Spleen (tissue), 11 donors: ENCODE measurements around the gene HERPUD1. TPM values are rescaled to one million over a fixed set of nuclear protein-coding genes. Genes with fewer than 3 reads are reported as not detected.

ENCODE experiments used
- DNase-seq: peaks from one replicate; pipeline ENCODE4 v3.0.0-alpha.2; 2020
- H3K27ac ChIP-seq, 8 donors: fragments of 200-600 bp; sonication (generic) in 7 of 8; 1 replicate in 4 of 8; 2 replicates in 4 of 8; pipeline versions ENCODE4 v1.5.0 to v1.8.0; 2016 to 2021; ENCODE audit warnings: inconsistent platforms in 4 of 8, mild to moderate bottlenecking in 4 of 8, moderate library complexity in 1 of 8
- H3K27me3 ChIP-seq, 7 donors: fragments of 200-600 bp; sonication (generic) in 6 of 7; replicated peaks in 1 of 7; 1 replicate in 4 of 7; 2 replicates in 3 of 7; pipeline versions ENCODE4 v1.5.0 to v1.8.0; 2016 to 2021; ENCODE audit warnings: inconsistent platforms in 3 of 7, mild to moderate bottlenecking in 1 of 7
- H3K36me3 ChIP-seq, 6 donors: fragments of 200-600 bp; sonication (generic) in 5 of 6; 1 replicate in 4 of 6; 2 replicates in 2 of 6; pipeline versions ENCODE4 v1.5.0 to v1.8.0; 2016 to 2021; ENCODE audit warnings: inconsistent platforms in 2 of 6
- H3K4me1 ChIP-seq, 6 donors: fragments of 200-600 bp; sonication (generic) in 5 of 6; 1 replicate in 3 of 6; 2 replicates in 3 of 6; pipeline versions ENCODE4 v1.5.0 to v1.8.0; 2016 to 2021; ENCODE audit warnings: inconsistent platforms in 3 of 6
- H3K4me3 ChIP-seq, 8 donors: fragments of 200-600 bp; sonication (generic) in 7 of 8; 1 replicate in 4 of 8; 2 replicates in 4 of 8; pipeline versions ENCODE4 v1.5.0 to v1.8.0; 2016 to 2021; ENCODE audit warnings: inconsistent platforms in 4 of 8, mild to moderate bottlenecking in 4 of 8, moderate library complexity in 2 of 8
- H3K9me3 ChIP-seq, 8 donors: fragments of 200-600 bp; sonication (generic) in 7 of 8; 1 replicate in 4 of 8; 2 replicates in 4 of 8; pipeline versions ENCODE4 v1.5.0 to v1.8.0; 2016 to 2021; ENCODE audit warnings: inconsistent platforms in 4 of 8
- POLR2A ChIP-seq, 3 donors: fragments of 450-650 bp; IDR thresholded peaks; one replicate each; pipeline ENCODE4 v1.5.1; 2017; ENCODE audit warnings: antibody characterized with exemption in 3 of 3, mild to moderate bottlenecking in 1 of 3
- POLR2AphosphoS5 ChIP-seq, 3 donors: sonication (generic); formaldehyde crosslinking; IDR thresholded peaks; one replicate each; pipeline ENCODE4 v1.5.1; 2017; ENCODE audit warnings: antibody characterized with exemption in 3 of 3
- WGBS, 5 donors: extraction: QIAGEN DNeasy Blood & Tissue Kit in 3 of 5; methylation state at CpG; one replicate each; pipeline versions ENCODE4 v1.1.5 to v1.1.7; 2013 to 2018; 5-methylcytosine and 5-hydroxymethylcytosine counted together
- intact Hi-C: fragments of 100-400 bp; cut with DNase I; formaldehyde crosslinking; loops from one replicate; pipeline ENCODE4 v1.15.0; 2023; ENCODE audit warnings: low total_unique reads
- polyA plus RNA-seq, 3 donors: library from polyadenylated mRNA; stranded (reverse); fragments of 200-250 nt; gene quantifications; one replicate each; pipeline ENCODE4 v1.2.1, GENCODE V29; 2013
- total RNA-seq, 7 donors: library from RNA; depleted of rRNA in 3 of 7; stranded (reverse); fragments of >200 nt in 3 of 7; fragmentation: NEBNext Ultra II Directional in 4 of 7; extraction: Animal tissue kit (Norgen Biotek cat#: 25700) in 4 of 7; gene quantifications; one replicate each; pipeline versions ENCODE4 v1.1.0 to v1.2.1, GENCODE V29; 2016 to 2021
- TF ChIP-seq, protein P1 (sequence below), 11 experiments: fragments of 200-600 bp in 7 of 11; fragments of 450-650 bp in 4 of 11; sonication (generic) in 4 of 11; IDR thresholded peaks in 8 of 11; conservative IDR thresholded peaks in 3 of 11; 1 replicate in 7 of 11; 2 replicates in 4 of 11; pipeline versions ENCODE4 v1.4.0 to v1.8.0; 2016 to 2021; ENCODE audit warnings: antibody characterized with exemption in 11 of 11, inconsistent platforms in 4 of 11, mild to moderate bottlenecking in 1 of 11
- donor health status: healthy with polysubstance abuse.
- donor health status: DM: no; HTN: no; CAD: no; lungs with moderate emphysema.
- donor health status: DM: no; HTN: no; CAD: no.
- donor health status: Bipolar disorder and iron deficiency.
- donor health status: healthy.
- donor health status: DM: no; HTN: no; CAD: no.
- donor health status: DM: yes; HTN: yes; CAD: no.

The HERPUD1 gene
- total and polyA plus RNA-seq, 10 donors: 84.1 to 370 (median 193) TPM

DNA sequence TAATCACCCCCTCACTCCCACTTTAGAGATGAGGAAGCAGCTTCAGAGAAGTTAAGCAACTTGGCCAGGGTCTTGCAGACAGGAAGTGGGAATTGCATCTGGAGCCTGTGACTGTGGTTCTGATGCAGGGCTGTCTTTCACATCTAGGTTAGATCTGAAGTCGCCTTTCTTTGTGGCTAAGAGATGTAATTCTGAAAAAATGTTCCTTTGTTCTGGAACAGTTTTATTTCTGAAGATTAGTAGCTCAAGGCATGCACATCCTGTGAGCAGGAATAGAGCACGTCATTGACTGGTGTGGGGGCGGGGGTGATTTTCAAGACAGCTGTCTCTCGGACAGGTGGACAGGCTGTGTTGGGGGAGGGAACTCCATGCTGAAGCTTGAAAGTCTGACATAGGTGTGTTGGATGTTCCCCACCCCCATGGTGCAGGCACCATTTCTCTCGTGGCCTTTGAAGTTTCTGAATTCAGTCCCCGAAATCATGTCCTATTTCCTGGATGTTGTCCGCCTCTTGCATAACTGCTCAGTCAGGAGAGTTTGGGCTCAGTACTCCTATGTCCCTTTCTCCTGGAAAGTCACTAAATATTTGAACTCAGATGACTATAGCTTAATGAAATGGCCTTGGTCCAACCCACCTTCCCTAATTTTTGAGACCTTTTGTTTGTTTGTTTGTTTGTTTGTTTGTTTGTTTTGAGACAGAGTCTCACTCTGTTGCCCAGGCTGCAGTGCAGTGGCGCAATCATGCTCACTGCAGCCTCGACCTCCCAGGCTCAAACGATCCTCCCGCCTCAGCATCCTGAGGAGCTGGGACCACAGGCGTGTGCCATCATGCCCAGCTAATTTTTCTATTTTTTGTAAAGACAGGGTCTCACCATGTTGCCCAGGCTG, 21.0 kb upstream of the HERPUD1 start:
- Histone ChIP-seq H3K36me3 (no peaks in the 10 kb centered on the region), H3K27ac (peak overlapping the region; percentile 32 to 92 (median 76)), H3K4me1 (peaks cover 22 to 49% (median 40%) of the 10 kb centered on the region in 6 donors), H3K4me3 (peak overlapping the region in 1 of 8 donors; percentile 40), H3K9me3 (no peaks in the 10 kb centered on the region), H3K27me3 (no peaks in the 10 kb centered on the region)
- DNase-seq: no peak
- 46 to 69% (median 59%) methylated on average over 12 of the region's 12 CpGs for WGBS, 5 donors
- TF ChIP-seq, protein P1, sequence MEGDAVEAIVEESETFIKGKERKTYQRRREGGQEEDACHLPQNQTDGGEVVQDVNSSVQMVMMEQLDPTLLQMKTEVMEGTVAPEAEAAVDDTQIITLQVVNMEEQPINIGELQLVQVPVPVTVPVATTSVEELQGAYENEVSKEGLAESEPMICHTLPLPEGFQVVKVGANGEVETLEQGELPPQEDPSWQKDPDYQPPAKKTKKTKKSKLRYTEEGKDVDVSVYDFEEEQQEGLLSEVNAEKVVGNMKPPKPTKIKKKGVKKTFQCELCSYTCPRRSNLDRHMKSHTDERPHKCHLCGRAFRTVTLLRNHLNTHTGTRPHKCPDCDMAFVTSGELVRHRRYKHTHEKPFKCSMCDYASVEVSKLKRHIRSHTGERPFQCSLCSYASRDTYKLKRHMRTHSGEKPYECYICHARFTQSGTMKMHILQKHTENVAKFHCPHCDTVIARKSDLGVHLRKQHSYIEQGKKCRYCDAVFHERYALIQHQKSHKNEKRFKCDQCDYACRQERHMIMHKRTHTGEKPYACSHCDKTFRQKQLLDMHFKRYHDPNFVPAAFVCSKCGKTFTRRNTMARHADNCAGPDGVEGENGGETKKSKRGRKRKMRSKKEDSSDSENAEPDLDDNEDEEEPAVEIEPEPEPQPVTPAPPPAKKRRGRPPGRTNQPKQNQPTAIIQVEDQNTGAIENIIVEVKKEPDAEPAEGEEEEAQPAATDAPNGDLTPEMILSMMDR (IDR thresholded peaks at IDR 0.05 in 8 of 11, conservative IDR thresholded peaks at IDR 0.05 in 3 of 11): no peak
- no peak for TF ChIP-seq POLR2A (IDR thresholded peaks at IDR 0.05)
- peak in 1 of 3 donors; percentile 73 for TF ChIP-seq POLR2AphosphoS5 (IDR thresholded peaks at IDR 0.05)
- intact Hi-C loops: no loop called here

DNA sequence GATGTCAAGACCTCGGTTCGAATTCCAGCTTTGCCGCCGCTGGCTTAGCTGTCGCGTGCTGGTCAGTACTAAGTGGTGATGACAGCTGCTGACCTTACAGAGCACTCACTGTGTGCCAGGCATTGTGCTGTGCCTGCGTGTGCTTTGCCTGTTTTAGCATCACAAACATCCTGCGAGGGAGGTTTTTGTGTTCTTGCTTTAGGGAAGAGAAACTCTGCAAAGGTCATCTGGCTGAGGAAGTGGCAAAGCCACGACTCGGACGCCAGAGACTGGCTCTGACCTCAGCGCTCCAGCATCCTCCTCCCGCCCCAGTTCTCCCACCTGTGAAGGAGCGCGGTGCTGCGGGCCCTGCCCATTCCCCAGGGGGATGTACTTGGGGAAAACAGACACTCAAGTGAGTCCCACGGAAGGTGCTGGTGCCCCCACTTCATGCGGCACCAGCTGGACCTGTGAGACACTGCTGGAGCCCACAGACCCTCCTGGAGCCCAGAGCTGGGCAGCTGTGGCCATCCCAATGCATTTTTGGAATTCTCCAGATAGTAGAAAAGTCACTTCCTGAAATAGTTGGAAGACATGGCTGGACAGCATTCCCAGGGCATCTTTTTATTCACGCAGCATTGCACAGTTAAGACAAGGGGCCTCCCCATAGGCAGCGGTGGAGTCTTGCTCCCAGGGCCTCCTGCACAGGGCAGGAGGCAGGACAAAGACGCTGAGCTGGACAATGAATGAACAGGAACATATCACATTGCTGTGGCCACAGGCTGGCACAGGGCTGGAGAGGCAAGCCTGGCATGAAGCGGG, 20.0 kb upstream of the HERPUD1 start:
- WGBS, 5 donors: 45 to 61% (median 51%) methylated on average over 17 to 22 of the region's 22 CpGs
- no peaks in the 10 kb centered on the region for H3K9me3 ChIP-seq
- peak overlapping the region; percentile 35 to 92 (median 76) for H3K27ac ChIP-seq
- no peaks in the 10 kb centered on the region for H3K36me3 ChIP-seq
- TF ChIP-seq, protein P1 (IDR thresholded peaks at IDR 0.05 in 8 of 11, conservative IDR thresholded peaks at IDR 0.05 in 3 of 11): no peak
- TF ChIP-seq POLR2AphosphoS5 (IDR thresholded peaks at IDR 0.05) (peak; percentile 75 to 88 (median 84)), POLR2A (IDR thresholded peaks at IDR 0.05) (no peak)
- H3K4me1 ChIP-seq: peaks cover 22 to 60% (median 50%) of the 10 kb centered on the region in 6 donors
- H3K27me3 ChIP-seq: no peaks in the 10 kb centered on the region
- intact Hi-C loops: no loop called here
- peak overlapping the region in 1 of 8 donors; percentile 40 for H3K4me3 ChIP-seq
- peak; percentile 89 for DNase-seq

DNA sequence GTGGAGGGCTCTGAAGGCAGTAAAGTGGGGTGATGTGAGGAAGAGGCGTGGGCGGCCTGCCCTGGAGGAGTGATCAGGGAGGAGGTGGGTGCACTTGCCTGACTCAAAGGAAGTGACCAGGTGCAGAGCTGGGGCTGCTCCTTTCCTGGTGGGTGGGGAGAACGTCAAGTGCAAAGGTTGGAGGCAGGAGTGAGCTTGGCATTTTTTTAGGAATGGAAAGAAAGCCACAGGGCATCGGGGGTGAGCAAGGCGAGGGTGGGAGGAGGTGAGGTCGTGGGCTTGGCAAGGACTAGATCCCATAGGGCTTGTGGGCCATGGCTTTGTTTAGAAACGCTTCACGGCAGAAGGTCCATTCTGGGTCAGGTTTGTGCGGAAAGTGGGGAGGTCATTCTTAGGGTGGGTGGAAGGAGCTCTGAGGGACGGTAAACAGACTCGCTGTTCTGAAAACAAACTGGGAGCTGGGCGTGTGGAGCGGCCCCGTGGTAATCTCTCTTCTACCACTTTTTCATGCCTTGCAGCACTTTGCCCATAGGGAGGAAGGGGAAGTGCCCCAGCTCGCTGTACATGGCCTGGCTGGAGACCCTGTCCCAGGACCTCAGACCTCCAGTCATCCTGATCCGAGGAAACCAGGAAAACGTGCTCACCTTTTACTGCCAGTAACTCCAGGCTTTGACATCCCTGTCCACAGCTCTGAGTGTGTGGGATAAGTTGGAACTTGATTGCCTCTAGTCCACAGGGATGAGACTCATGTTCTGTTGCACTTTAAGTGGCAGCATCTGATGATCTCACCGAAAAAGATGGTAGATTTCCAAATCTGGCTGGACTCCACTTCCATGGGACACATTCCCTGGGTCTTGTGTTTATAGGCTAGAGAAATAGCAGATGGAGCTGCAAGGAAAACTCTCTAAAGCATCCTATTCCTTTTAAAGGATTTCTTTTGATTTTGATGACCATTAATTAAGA, 18.9 kb upstream of the HERPUD1 start:
- Histone ChIP-seq H3K27me3 (no peaks in the 10 kb centered on the region), H3K36me3 (no peaks in the 10 kb centered on the region), H3K27ac (peak overlapping the region in 7 of 8 donors; percentile 35 to 92 (median 77)), H3K4me3 (peak overlapping the region in 1 of 8 donors; percentile 40), H3K9me3 (no peaks in the 10 kb centered on the region), H3K4me1 (peaks cover 22 to 70% (median 60%) of the 10 kb centered on the region in 6 donors)
- 63 to 81% (median 73%) methylated on average over 18 of the region's 18 CpGs for WGBS, 5 donors
- peak in 1 of 3 donors; percentile 39 for TF ChIP-seq POLR2AphosphoS5 (IDR thresholded peaks at IDR 0.05)
- TF ChIP-seq, protein P1 (IDR thresholded peaks at IDR 0.05 in 8 of 11, conservative IDR thresholded peaks at IDR 0.05 in 3 of 11): no peak
- no peak for TF ChIP-seq POLR2A (IDR thresholded peaks at IDR 0.05)
- intact Hi-C loops: no loop called here
- DNase-seq: no peak
